UCSD-AML1 (cell line): ENCODE measurements around the gene SPAG17.
"Not testable (repeated sequence)": the region's sequence is repeated elsewhere in the genome, so short reads cannot be mapped to it uniquely, and the experiment has no call there.

ENCODE experiments used
- DNase-seq: peaks from one replicate; lab custom pipeline; 2025; ENCODE audit not compliant: unreplicated experiment; lab: John Stamatoyannopoulos, UW

SPAG17 gene

GRCh38 chr1:117985239-117985638, 199.8 kb downstream of the SPAG17 start:
- no peak for DNase-seq

- DNase-seq, result no peak
These were observed 203.4 kb downstream of the SPAG17 start for GRCh38 chr1:117981455-117982192.

- DNase-seq, result no peak
These were observed 208.6 kb downstream of the SPAG17 start for GRCh38 chr1:117976381-117976780.

GRCh38 chr1:117971777-117972176, 213.3 kb downstream of the SPAG17 start:
- DNase-seq, result no peak

GRCh38 chr1:117970252-117970651, 214.8 kb downstream of the SPAG17 start:
- DNase-seq, result no peak

GRCh38 chr1:117967881-117968280, 217.1 kb downstream of the SPAG17 start:
- no peak for DNase-seq

GRCh38 chr1:117967477-117967876, 217.6 kb downstream of the SPAG17 start:
- DNase-seq, result no peak

GRCh38 chr1:117964290-117965038, 220.6 kb downstream of the SPAG17 start:
- no peak for DNase-seq

- no peak for DNase-seq
These were observed 225.7 kb downstream of the SPAG17 start for GRCh38 chr1:117959364-117959763.

- DNase-seq, result no peak
These were observed 232.6 kb downstream of the SPAG17 start for GRCh38 chr1:117952386-117952785.

- DNase-seq, result no peak
These were observed 242.7 kb downstream of the SPAG17 start for GRCh38 chr1:117942293-117942692.

GRCh38 chr1:117933769-117934168, 251.3 kb downstream of the SPAG17 start:
- no peak for DNase-seq

GRCh38 chr1:117932576-117932975, 252.5 kb downstream of the SPAG17 start:
- DNase-seq, result no peak

- DNase-seq, result no peak
These were observed 254.5 kb downstream of the SPAG17 start for GRCh38 chr1:117930484-117930883.

- DNase-seq, result no peak
These were observed 254.9 kb downstream of the SPAG17 start for GRCh38 chr1:117930173-117930447.

- DNase-seq, result peak; percentile 93
These were observed 255.5 kb downstream of the SPAG17 start, which contains the start of the genes GDAP2 and WDR3 for GRCh38 chr1:117929343-117930172. Gene GDAP2, minus strand, starts transcription at chr1:117929621. Its CDS starts 9,264 bp downstream, at chr1:117920357. Gene WDR3, plus strand, starts transcription at chr1:117929739. Its CDS starts 3,581 bp downstream, at chr1:117933320.

- DNase-seq, result peak; percentile 55
These were observed 256.1 kb downstream of the SPAG17 start for GRCh38 chr1:117928881-117929342.

GRCh38 chr1:117925981-117926380, 259.0 kb downstream of the SPAG17 start:
- no peak for DNase-seq

GRCh38 chr1:117922717-117923116, 262.3 kb downstream of the SPAG17 start:
- not testable (repeated sequence) for DNase-seq

- no peak for DNase-seq
These were observed 263.0 kb downstream of the SPAG17 start for GRCh38 chr1:117921991-117922390.

- no peak for DNase-seq
These were observed 265.7 kb downstream of the SPAG17 start for GRCh38 chr1:117919376-117919775.
